Bronchial epithelial cell (primary cell): Measurements from ENCODE around the gene DUSP10. TPM values are rescaled to one million over a fixed set of nuclear protein-coding genes. Genes with fewer than 3 reads are reported as not detected.

Source experiments
- DNase-seq: peaks from one replicate; pipeline ENCODE4 v3.0.0-alpha.2; 2010; ENCODE audit warnings: low read depth
- FAIRE-seq: peaks from 2 replicates; lab custom pipeline; 2011; peaks lifted over from hg19 to GRCh38; lab: Jason Lieb, UNC
- H3K27me3 ChIP-seq: 2 replicates; pipeline ENCODE4 v1.5.1; 2011; ENCODE audit warnings: low read length; ENCODE audit not compliant: control insufficient read depth, insufficient read depth
- H3K36me3 ChIP-seq: 2 replicates; pipeline ENCODE4 v1.5.1; 2011; ENCODE audit warnings: low read length; ENCODE audit not compliant: control insufficient read depth, insufficient read depth
- H3K4me3 ChIP-seq: 2 replicates; pipeline ENCODE4 v1.5.1; 2011; ENCODE audit warnings: mild to moderate bottlenecking, low read depth, low read length, control low read depth
- total RNA-seq: library from RNA; depleted of rRNA; stranded (reverse); fragments of >200 nt; gene quantifications from 2 replicates; pipeline ENCODE4 v1.2.1, GENCODE V29; 2014
- TF ChIP-seq, protein P1 (sequence below): IDR thresholded peaks from 2 replicates; pipeline ENCODE4 v1.5.1; 2011; ENCODE audit warnings: mild to moderate bottlenecking, moderate library complexity, low read length, control low read depth, inconsistent platforms; ENCODE audit not compliant: insufficient read depth, severe bottlenecking

The DUSP10 gene
- total RNA-seq, 1 donor from 2014 or later: 36.6 TPM

DNA sequence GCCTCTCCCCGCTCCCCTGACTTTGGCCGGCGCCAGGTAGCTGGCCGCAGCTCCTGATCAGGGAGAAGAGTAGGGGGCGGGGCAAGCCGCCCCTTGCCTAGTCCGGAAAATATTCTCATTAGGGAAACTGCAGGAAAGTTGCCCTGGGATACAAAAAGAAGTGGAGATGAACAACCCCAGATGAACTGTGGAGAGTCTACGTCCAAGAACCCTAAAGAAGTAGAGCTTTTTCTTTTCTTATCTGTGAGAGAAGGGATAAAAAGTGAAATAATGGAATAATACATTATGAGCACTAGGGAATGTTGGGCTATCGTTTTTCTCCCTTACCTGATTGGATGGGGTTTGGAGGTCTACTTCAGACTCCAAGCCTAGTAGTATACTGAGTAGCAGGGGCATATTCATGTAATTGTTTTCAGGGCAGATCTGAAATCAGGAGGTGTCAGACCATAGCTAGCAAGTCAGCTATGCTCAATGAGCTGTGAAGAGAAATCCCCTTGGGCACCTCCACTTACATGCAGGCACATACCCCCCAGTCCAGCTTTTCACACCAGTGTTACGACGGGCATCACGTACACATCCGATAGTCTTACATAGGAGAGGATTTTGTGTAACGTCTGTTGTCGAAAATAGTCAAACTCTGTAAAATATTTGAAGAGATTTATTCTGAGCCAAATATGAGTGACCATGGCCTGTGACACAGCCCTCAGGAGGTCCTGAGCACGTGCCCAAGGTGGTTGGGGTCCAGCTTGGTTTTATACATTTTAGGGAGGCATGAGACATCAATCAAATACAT is 1.7 kb upstream of the DUSP10 start:
- FAIRE-seq: no peak
- peak overlapping the region; percentile 53 for H3K4me3 ChIP-seq
- TF ChIP-seq, protein P1, sequence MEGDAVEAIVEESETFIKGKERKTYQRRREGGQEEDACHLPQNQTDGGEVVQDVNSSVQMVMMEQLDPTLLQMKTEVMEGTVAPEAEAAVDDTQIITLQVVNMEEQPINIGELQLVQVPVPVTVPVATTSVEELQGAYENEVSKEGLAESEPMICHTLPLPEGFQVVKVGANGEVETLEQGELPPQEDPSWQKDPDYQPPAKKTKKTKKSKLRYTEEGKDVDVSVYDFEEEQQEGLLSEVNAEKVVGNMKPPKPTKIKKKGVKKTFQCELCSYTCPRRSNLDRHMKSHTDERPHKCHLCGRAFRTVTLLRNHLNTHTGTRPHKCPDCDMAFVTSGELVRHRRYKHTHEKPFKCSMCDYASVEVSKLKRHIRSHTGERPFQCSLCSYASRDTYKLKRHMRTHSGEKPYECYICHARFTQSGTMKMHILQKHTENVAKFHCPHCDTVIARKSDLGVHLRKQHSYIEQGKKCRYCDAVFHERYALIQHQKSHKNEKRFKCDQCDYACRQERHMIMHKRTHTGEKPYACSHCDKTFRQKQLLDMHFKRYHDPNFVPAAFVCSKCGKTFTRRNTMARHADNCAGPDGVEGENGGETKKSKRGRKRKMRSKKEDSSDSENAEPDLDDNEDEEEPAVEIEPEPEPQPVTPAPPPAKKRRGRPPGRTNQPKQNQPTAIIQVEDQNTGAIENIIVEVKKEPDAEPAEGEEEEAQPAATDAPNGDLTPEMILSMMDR: no peak
- H3K27me3 ChIP-seq: no peaks in the 10 kb centered on the region
- H3K36me3 ChIP-seq: peaks cover 4% of the 10 kb centered on the region
- no peak for DNase-seq

DNA sequence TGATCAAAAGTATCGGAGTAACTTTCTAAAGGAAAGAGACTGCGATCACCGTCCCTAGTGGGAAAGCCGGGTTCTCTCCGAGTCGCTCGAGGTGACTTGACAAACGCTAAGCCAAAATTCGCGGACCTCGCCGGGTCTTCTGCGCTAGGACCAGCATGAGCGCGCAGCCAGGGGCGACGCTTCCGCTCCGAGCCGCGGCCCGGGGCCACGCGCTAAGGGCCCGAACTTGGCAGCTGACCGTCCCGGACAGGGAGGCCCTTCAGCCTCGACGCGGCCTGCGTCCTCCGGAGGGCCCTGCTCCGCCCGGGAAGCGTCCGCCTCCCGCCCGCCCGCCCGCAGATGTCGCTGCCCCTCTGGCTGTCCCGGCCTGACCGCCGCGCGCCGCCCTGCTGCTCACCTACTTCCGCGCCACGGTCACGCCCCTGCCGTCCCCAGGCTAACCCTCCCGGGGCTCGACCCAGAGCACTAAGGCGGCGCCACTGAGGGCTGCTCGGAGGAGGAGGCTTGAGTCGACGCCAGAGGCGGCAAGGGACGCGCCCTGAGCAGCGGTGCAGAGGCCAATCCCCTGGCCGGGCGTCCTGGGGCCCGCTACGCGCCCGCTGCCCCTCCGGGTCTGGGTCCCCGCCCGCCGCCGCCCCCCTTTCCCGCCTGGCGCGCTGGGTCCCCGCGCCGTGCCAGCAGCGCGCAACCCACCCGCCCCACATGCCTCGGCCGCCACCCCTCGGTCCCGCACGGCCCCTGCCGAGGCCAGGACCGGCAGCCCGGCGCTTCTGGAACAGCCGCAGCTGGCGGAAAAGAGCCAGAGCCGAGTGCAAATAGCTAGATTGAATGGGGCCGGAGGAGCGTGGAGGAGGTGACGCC is 896 bp upstream of the DUSP10 start:
- FAIRE-seq: no peak
- TF ChIP-seq, protein P1: peak; percentile 37
- H3K27me3 ChIP-seq: no peaks in the 10 kb centered on the region
- peak; percentile 59 for DNase-seq
- H3K36me3 ChIP-seq: peaks cover 4% of the 10 kb centered on the region
- H3K4me3 ChIP-seq: peak overlapping the region; percentile 53

DNA sequence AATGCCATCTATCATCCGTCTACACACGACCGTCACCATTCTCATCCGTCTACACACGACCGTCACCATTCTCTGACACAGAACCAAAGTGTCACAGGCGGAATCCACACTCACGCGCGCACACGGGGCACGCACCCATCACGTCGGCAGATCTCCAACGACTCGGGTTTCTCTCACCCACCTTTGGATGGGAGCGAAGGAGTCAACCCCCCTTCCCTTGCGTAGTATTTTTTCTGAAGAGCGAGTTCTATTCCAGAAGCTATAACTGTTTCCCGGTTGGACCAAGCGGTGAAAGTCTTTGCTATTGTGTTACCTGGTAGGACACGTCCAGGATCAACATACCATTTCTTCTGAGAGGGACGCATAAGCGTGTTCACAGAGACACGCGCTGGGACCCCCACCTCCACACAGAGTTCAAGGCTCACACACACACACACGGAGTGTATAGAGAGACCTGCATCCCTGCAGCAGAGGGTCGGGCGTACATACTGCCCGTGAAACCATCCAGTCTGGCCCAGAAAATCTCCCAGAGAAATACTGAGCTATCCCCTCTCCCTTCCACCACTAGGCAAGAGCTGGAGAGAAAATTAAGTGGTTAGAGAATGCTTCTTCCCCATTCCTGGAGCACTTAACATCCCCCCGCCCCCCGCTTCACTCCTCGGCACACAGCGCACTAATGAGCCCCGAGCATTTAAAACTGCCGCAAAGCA is 741 bp downstream of the DUSP10 start:
- FAIRE-seq: no peak
- peak; percentile 25 for DNase-seq
- TF ChIP-seq, protein P1: no peak
- H3K36me3 ChIP-seq: peaks cover 4% of the 10 kb centered on the region
- H3K4me3 ChIP-seq: peak overlapping the region; percentile 68
- no peaks in the 10 kb centered on the region for H3K27me3 ChIP-seq

DNA sequence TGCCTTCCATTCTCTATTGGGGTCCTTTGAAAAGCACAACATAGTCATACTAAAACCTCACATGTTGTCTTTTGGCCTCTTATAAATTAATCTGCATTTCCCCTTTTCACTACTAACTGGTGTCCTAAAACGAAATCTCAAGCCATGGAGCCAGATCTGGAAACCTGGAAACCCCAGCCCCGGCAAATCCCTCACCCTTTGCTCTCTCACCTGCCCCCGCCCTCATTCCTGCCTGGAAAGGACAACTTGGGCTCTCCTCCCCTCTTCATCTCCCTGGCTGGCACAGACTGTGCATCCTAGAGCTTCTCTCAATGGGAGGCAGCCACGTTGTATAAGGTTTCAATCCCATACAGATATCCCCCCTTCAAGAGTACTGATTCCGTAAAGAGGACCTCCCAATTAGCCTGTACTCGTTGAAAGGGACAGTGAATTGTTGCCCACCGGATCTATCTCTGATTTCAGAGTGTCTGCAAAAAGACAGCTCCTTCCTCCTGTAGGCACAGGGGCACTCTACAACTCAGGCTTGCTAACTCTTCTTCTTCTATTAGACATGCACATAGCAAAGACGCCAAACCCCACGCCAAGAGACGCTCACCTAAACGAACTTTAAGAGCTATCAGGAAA is 1.4 kb downstream of the DUSP10 start:
- Histone ChIP-seq H3K36me3 (peaks cover 4% of the 10 kb centered on the region), H3K27me3 (no peaks in the 10 kb centered on the region), H3K4me3 (peak overlapping the region; percentile 68)
- FAIRE-seq: no peak
- TF ChIP-seq, protein P1: no peak
- DNase-seq: no peak

DNA sequence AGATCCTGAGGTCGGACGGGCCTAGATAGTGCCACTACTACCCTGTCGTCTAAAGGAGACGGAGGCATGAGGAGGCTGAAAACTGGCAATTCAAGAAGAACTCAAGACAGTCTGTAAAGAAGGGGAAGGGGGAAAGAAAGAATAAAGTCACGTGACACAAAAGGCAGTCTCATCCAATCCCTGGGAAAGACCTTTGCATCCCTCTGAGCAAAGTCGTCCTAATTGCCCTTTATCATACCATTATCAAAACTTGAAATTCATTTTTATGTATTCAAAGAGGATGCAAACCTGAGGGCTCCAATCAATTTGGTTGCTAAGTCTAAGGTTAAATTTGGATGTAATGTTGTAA is 2.2 kb downstream of the DUSP10 start:
- DNase-seq: no peak
- no peak for FAIRE-seq
- no peaks in the 10 kb centered on the region for H3K27me3 ChIP-seq
- TF ChIP-seq, protein P1: no peak
- H3K36me3 ChIP-seq: peaks cover 6% of the 10 kb centered on the region
- H3K4me3 ChIP-seq: no peak overlapping the region
